ENCODE data around the gene TEK. TPM values are rescaled to one million over a fixed set of nuclear protein-coding genes. Genes with fewer than 3 reads are reported as not detected.
A peak's percentile ranks its signal among the peaks of the same experiment; 100 is the strongest.
"Not testable (repeated sequence)": the region's sequence is repeated elsewhere in the genome, so short reads cannot be mapped to it uniquely, and the experiment has no call there.

Gene TEK
- total RNA-seq, 2 experiments from 2014 or later: not detected

- H3K4me1 Mint-ChIP-seq; CTCF ChIA-PET; H3K27me3 Mint-ChIP-seq; H3K4me3 Mint-ChIP-seq; H3K9me3 Mint-ChIP-seq; POLR2A ChIA-PET; DNase-seq; H3K36me3 Mint-ChIP-seq (ENCODE audit: low read depth); H3K27ac Mint-ChIP-seq: not testable (repeated sequence)
Observed at GRCh38 chr9:27239648-27240047, 130.6 kb downstream of the TEK start.

- Mint-ChIP-seq H3K27ac (no peak overlapping the region), H3K4me3 (no peak overlapping the region)
- peak; percentile 9 for DNase-seq
Observed at GRCh38 chr9:27247756-27248155, 138.7 kb downstream of the TEK start.

DNA sequence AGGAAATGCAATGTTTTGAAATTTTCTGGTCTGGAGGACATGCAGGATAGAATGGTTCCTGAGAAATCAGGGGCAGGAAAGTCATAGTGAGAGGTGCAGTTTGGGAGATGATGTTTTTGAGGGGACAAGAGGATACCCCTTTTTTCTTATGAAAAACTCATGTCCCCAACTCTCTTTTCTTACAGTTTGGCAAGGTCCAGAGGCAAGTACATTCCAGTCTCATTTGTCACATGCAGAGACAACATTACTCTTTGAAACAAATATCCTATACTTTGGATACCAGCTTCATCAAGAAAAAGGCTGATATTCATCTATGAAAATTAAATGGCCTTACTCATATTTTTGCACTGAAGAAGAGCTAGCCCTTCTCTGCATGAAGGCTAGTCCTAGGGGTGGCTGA lies 139.7 kb downstream of the TEK start:
- Mint-ChIP-seq H3K27ac (no peak overlapping the region), H3K4me1 (no peaks in the 10 kb centered on the region), H3K9me3 (no peaks in the 10 kb centered on the region), H3K4me3 (no peak overlapping the region), H3K36me3 (ENCODE audit: low read depth) (no peaks in the 10 kb centered on the region), H3K27me3 (peaks cover 5% of the 10 kb centered on the region)
- no peak for DNase-seq
- CTCF ChIA-PET: interaction anchor here (0.7 kb wide), 1 partner anchor 43 kb away, joined by 3 read pairs; no protein-coding TSS in a partner anchor
- POLR2A ChIA-PET: no interaction called here

More at GRCh38 chr9:27247756-27248155, 138.7 kb downstream of the TEK start:
- ChIA-PET POLR2A (no interaction called here), CTCF (no interaction called here)
- no peaks in the 10 kb centered on the region for H3K36me3 Mint-ChIP-seq (ENCODE audit: low read depth)
- no peaks in the 10 kb centered on the region for H3K4me1 Mint-ChIP-seq
- no peaks in the 10 kb centered on the region for H3K9me3 Mint-ChIP-seq
- H3K27me3 Mint-ChIP-seq: peaks cover 5% of the 10 kb centered on the region

DNA sequence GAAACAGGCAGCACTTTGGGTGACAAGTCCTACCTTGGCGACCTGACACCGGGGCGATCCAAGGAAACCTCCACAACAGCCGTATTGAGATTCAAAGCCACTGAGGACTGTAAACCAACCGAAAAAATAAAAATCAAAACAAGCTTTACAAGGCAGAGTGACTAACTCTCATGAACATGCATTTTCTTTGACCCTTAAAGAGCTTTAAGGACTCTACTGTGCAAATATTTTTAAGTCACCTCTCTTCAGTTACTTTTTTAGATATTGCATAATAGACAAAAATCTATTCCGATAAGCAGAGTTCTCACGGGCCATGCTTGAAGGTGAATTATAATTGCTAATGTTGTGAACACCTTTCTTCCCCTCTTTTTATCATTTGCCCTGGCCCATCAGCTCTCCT lies 149.6 kb downstream of the TEK start:
- no peaks in the 10 kb centered on the region for H3K9me3 Mint-ChIP-seq
- no peaks in the 10 kb centered on the region for H3K36me3 Mint-ChIP-seq (ENCODE audit: low read depth)
- no peak for DNase-seq
- no peak overlapping the region for H3K27ac Mint-ChIP-seq
- H3K4me3 Mint-ChIP-seq: no peak overlapping the region
- ChIA-PET POLR2A (no interaction called here), CTCF (no interaction called here)
- H3K4me1 Mint-ChIP-seq: no peaks in the 10 kb centered on the region
- H3K27me3 Mint-ChIP-seq: no peaks in the 10 kb centered on the region

- no peak for DNase-seq
- Mint-ChIP-seq H3K36me3 (ENCODE audit: low read depth) (no peaks in the 10 kb centered on the region), H3K9me3 (no peaks in the 10 kb centered on the region), H3K27ac (no peak overlapping the region), H3K27me3 (peaks cover 2% of the 10 kb centered on the region), H3K4me3 (no peak overlapping the region), H3K4me1 (no peaks in the 10 kb centered on the region)
- POLR2A ChIA-PET: no interaction called here
- CTCF ChIA-PET: no interaction called here
Observed at GRCh38 chr9:27260789-27261516, 151.9 kb downstream of the TEK start.

GRCh38 chr9:27261517-27262211 lies 152.6 kb downstream of the TEK start:
- CTCF ChIA-PET: no interaction called here
- Mint-ChIP-seq H3K27me3 (peaks cover 2% of the 10 kb centered on the region), H3K4me3 (no peak overlapping the region), H3K4me1 (no peaks in the 10 kb centered on the region), H3K9me3 (no peaks in the 10 kb centered on the region), H3K27ac (no peak overlapping the region), H3K36me3 (ENCODE audit: low read depth) (no peaks in the 10 kb centered on the region)
- POLR2A ChIA-PET: no interaction called here
- DNase-seq: no peak

GRCh38 chr9:27272103-27272502 lies 163.1 kb downstream of the TEK start:
- Mint-ChIP-seq H3K27ac (no peak overlapping the region), H3K9me3 (no peaks in the 10 kb centered on the region), H3K36me3 (ENCODE audit: low read depth) (no peaks in the 10 kb centered on the region), H3K4me3 (no peak overlapping the region), H3K27me3 (no peaks in the 10 kb centered on the region), H3K4me1 (peaks cover 2% of the 10 kb centered on the region)
- no peak for DNase-seq
- CTCF ChIA-PET: no interaction called here
- POLR2A ChIA-PET: no interaction called here

GRCh38 chr9:27273186-27273585 lies 164.2 kb downstream of the TEK start:
- CTCF ChIA-PET: no interaction called here
- Mint-ChIP-seq H3K36me3 (ENCODE audit: low read depth) (no peaks in the 10 kb centered on the region), H3K9me3 (no peaks in the 10 kb centered on the region)

DNA sequence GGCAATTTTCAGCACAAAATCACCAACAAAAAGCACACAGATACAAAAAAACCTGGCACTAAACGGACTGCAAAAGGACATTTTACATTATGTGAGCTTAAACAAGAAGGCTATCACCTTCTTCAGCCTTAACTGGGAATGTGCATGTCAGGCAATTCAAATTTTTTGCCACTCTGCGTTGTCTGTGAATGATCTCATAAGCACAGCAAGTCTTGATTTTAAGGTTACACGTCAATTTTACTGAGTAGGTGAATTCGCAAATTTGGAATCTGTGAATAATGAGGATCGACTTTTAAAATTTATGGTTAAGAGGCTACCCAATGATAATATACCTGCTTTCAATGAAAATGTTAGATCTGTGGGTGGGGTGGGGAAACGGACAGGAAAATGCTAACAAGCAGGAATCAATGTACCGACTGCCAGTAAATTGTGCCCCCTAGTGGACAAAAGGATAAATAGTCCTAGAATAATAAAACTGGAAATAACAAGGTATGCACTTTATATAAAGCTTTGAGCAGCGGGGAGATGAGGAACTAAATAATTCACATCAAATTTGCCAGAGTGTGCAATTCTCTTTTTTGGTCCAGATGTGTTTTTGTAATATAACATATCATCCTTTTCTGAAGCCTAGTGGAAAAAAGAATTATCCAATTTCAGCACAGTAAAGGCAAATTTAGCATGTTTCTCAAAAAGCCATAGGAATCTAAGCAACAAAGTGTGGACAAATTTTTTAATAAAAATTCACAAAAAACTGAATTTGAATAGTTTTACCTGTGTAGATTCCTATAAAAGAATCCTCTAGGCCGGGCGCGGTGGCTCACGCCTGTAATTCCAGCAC lies 167.4 kb downstream of the TEK start:
- Mint-ChIP-seq H3K27ac (no peak overlapping the region), H3K9me3 (no peaks in the 10 kb centered on the region), H3K4me1 (peaks cover 2% of the 10 kb centered on the region), H3K27me3 (peaks cover 6% of the 10 kb centered on the region), H3K4me3 (no peak overlapping the region), H3K36me3 (ENCODE audit: low read depth) (no peaks in the 10 kb centered on the region)
- POLR2A ChIA-PET: no interaction called here
- CTCF ChIA-PET: no interaction called here
- peak; percentile 16 for DNase-seq

More at GRCh38 chr9:27273186-27273585, 164.2 kb downstream of the TEK start:
- POLR2A ChIA-PET: no interaction called here
- Mint-ChIP-seq H3K4me3 (no peak overlapping the region), H3K4me1 (peaks cover 2% of the 10 kb centered on the region), H3K27me3 (no peaks in the 10 kb centered on the region), H3K27ac (no peak overlapping the region)
- DNase-seq: no peak

- H3K4me1 Mint-ChIP-seq: peaks cover 2% of the 10 kb centered on the region
- peaks cover 8% of the 10 kb centered on the region for H3K27me3 Mint-ChIP-seq
- no peak overlapping the region for H3K27ac Mint-ChIP-seq
- CTCF ChIA-PET: no interaction called here
- no peak overlapping the region for H3K4me3 Mint-ChIP-seq
- no peaks in the 10 kb centered on the region for H3K36me3 Mint-ChIP-seq (ENCODE audit: low read depth)
- DNase-seq: no peak
- POLR2A ChIA-PET: no interaction called here
- H3K9me3 Mint-ChIP-seq: no peaks in the 10 kb centered on the region
Observed at GRCh38 chr9:27278374-27278773, 169.3 kb downstream of the TEK start.

DNA sequence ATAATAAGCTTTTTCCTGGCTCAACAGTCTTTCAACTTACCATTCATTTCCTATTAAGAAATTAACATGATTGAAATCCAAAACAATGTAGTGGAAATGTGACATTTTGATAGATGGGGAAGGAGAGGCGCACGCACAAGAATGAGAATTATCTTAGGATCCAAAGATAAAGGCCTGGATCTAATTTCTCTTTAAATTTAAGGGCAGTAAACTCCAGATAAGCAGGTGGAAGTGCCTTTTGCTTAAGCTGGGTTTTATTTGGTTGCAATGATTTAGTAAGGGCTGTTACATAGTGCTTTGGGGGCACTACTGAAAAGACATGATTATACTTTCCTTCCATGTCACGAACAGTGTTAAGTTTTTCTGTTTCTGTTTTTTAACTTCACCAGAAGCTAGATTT lies 170.6 kb downstream of the TEK start:
- no peaks in the 10 kb centered on the region for H3K36me3 Mint-ChIP-seq (ENCODE audit: low read depth)
- H3K9me3 Mint-ChIP-seq: no peaks in the 10 kb centered on the region
- ChIA-PET CTCF (interaction anchor here (1.2 kb wide), 1 partner anchor 10 kb away, joined by 4 read pairs; no protein-coding TSS in a partner anchor), POLR2A (no interaction called here)
- H3K27me3 Mint-ChIP-seq: peaks cover 10% of the 10 kb centered on the region
- no peak overlapping the region for H3K27ac Mint-ChIP-seq
- DNase-seq: no peak
- peaks cover 2% of the 10 kb centered on the region for H3K4me1 Mint-ChIP-seq
- H3K4me3 Mint-ChIP-seq: no peak overlapping the region

All from activated CD4-positive, alpha-beta T cell treated with anti-CD3 and anti-CD28 coated beads, Interleukin-2, amount 10 ng/mL, durations not matched to agents 7 days and 5 days (primary cell).